GM18909 (cell line): ENCODE measurements around the gene ILF3.
"Not testable (repeated sequence)": the region's sequence is repeated elsewhere in the genome, so short reads cannot be mapped to it uniquely, and the experiment has no call there.

ENCODE experiments used
- ATAC-seq: cut with Tn5 transposase; IDR thresholded peaks from one replicate; pipeline ENCODE4 v1.9.1; 2021; ENCODE audit warnings: mild to moderate bottlenecking; ENCODE audit not compliant: unreplicated experiment, poor library complexity

ILF3 gene

DNA sequence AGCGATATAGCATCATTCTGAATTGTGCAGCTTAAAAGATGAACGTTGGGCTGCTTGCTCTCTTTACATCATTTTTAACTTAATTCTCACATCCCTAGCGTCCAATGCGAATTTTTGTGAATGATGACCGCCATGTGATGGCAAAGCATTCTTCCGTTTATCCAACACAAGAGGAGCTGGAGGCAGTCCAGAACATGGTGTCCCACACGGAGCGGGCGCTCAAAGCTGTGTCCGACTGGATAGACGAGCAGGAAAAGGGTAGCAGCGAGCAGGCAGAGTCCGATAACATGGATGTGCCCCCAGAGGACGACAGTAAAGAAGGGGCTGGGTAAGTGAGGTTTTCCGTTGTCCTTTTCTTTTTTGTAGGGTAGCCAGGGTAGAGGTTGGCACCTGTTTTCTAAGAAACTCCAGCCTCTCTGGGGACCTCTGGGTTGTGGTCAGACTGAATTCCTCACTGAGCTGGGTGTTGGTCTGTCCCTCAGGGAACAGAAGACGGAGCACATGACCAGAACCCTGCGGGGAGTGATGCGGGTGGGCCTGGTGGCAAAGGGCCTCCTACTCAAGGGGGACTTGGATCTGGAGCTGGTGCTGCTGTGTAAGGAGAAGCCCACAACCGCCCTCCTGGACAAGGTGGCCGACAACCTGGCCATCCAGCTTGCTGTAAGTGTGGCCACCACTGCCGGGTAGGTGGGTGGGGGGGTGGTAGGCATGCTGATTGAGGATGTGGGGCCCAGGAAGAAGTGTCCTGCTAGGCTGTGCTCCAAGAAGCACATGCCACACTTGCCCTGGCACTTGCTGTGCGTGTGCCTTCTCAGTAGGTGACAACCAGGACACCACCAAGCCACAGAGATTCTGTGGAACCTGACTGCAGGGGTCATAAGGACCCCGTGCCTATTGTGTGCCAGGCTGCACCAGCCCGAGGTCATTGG, 17.0 kb downstream of the ILF3 start:
- ATAC-seq = no peak

GRCh38 chr19:10671922-10672321, 17.8 kb downstream of the ILF3 start:
- not testable (repeated sequence) for ATAC-seq

DNA sequence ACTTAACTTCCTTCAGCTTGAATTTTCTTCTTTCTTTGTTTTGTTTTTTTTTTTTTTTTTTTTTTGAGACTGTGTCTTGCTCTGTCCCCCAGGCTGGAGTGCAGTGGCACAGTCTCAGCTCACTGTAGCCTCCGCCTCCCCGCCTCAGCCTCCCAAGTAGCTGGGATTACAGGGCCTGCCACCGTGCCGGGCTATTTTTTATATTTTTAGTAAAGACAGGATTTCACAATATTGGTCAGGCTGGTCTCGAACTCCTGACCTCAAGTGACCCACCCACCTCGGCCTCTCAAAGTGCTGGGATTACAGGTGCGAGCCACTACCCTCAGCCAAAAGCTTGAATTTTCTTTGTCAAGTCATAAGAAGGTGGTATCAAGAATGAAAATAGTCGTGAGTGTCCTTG, 21.1 kb downstream of the ILF3 start:
- not testable (repeated sequence) for ATAC-seq

GRCh38 chr19:10677751-10678150, 23.6 kb downstream of the ILF3 start:
- ATAC-seq = no peak

- no peak for ATAC-seq
These were observed 24.7 kb downstream of the ILF3 start for GRCh38 chr19:10678813-10679212.

GRCh38 chr19:10679743-10680142, 25.6 kb downstream of the ILF3 start:
- ATAC-seq = no peak

- no peak for ATAC-seq
These were observed 26.5 kb downstream of the ILF3 start for GRCh38 chr19:10680545-10681135.

GRCh38 chr19:10681658-10682057, 27.5 kb downstream of the ILF3 start:
- no peak for ATAC-seq

DNA sequence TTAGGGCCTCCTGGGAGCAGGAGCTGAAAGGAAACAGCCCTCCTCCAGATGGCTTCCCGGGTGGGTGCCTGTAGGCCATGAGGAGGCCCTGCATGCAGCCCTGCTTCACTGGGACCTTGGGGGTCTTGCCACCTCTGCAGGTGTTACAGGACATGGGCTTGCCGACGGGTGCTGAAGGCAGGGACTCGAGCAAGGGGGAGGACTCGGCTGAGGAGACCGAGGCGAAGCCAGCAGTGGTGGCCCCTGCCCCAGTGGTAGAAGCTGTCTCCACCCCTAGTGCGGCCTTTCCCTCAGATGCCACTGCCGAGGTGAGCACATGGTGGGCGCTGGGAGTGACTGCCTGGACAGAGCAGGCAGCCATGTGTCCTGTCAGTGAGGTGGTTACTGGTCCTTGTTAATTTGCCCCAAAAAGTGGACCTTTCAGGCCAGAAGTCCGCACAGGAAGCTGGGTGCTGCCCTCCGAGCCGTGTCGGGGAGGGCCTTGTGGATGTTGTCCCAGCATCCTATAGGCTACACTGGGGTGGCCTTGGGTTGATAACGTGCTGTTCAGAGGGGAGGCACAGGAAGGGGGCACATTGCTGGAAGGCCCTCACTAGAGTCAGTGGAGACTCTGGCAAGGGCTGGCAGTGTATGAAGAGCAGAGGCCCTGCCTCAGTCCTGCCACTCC, 28.4 kb downstream of the ILF3 start:
- no peak for ATAC-seq

- no peak for ATAC-seq
These were observed 28.9 kb downstream of the ILF3 start for GRCh38 chr19:10683064-10683426.

GRCh38 chr19:10683582-10683981, 29.4 kb downstream of the ILF3 start:
- ATAC-seq = no peak

DNA sequence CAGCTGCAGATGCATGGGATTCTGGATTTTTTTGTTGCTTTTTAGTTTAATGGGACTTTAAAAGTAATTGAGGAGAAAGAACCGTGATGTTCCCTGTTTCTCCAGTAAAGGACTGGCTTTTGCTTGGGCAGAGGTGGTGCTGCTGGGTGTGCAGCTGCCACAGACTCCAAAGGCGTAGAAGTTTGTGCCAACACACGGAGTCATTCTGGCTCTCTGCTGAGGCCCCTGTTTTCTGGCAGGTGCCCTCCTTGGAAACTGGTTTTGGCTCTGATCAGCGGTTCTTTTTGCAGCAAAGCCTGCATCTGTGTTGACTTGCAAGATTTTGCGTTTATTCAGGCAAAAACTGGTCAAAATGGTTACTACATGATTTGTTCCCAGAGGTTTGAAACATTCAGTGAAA, 31.1 kb downstream of the ILF3 start:
- ATAC-seq = no peak

- ATAC-seq = no peak
These were observed 32.0 kb downstream of the ILF3 start for GRCh38 chr19:10686193-10686592.

DNA sequence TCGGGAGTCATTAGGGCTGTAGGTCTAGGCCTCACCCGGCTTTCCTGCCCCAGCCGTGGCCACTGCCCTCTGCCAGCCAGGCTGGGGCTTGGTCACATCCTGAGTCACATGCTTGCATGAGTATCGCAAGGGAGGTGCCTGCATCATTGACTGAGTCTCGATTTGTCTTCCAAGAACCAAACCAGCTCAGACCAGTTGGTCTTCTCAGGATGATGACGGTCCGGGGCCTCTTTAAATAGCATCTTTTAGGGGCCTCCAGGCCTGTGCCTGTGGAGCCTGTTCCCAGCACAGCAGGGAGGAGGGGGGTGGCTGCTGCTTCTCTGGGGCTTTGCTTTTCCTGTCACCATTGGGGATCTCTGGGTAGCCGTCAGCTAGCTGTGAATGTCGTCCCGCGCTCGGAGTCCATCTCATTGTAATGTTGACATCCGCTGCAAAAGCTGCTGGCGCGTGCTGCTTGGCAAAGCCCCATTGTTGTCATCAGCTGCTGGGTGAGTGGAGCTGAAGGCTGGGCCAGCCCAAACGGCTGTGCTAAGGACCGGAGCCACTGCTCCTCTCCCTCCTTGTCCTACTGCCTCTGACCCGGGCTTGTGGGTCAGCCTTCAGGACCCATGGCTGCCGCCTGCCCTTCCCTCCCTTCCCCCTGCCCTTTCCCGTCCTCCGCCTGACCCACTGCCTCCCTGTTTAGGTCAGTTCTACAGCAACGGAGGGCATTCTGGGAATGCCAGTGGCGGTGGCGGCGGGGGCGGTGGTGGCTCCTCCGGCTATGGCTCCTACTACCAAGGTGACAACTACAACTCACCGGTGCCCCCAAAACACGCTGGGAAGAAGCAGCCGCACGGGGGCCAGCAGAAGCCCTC, 32.7 kb downstream of the ILF3 start:
- ATAC-seq = no peak

DNA sequence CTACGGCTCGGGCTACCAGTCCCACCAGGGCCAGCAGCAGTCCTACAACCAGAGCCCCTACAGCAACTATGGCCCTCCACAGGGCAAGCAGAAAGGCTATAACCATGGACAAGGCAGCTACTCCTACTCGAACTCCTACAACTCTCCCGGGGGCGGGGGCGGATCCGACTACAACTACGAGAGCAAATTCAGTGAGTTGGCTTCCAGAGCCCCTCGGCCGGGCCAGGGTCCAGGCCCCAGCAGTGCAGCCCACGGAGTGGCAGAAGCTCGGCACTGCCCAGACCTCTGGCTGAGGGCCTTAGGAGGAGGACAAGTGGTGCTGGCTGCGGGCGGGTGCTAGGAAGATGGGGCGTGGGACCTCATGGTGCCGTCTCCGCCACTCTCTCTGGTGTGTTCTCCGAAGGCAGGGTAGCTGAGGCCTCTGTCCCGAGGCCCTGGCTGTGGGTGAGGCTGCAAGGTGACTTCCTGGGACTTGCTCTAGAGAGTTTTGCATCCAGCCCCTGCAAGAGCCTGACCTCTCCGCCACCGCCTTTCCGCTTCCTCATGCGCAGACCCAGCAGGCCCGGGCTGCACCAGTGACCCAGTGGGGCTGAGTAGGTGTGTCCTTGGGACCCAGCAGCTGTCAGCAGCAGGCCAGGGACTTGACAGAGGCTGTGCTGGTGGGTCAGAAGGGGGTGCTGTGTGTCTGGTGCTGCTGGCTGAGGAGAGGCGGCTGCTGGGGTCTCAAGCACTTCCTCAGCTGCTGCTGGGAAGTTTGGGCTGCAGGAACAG, 33.6 kb downstream of the ILF3 start:
- no peak for ATAC-seq

DNA sequence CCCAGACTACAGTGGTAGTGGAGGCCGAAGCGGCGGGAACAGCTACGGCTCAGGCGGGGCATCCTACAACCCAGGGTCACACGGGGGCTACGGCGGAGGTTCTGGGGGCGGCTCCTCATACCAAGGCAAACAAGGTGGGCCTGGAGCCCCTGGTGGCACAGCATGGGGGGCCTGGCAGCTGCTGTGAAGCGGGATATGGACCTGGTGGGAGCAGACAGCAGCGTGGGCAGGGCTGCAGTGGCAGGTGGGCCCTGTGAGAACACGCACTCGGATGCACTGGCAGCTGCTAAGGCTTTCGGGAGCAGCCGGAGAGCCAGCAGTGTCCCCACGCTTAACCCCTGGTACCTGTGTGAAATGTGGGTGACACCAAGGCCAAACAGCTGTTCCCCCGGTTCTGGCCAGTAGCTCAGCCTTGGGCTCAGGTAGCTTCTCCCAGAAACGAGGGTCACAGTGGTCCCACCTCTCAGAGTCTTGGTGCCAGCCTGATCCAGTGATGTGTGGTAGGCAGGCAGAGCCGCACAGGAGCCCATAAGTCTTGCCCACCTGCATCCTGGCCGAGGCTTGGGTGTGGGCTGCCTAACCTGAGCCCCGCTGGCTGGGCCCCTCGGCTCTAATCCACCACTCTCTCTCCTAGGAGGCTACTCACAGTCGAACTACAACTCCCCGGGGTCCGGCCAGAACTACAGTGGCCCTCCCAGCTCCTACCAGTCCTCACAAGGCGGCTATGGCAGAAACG, 34.6 kb downstream of the ILF3 start:
- ATAC-seq = no peak

DNA sequence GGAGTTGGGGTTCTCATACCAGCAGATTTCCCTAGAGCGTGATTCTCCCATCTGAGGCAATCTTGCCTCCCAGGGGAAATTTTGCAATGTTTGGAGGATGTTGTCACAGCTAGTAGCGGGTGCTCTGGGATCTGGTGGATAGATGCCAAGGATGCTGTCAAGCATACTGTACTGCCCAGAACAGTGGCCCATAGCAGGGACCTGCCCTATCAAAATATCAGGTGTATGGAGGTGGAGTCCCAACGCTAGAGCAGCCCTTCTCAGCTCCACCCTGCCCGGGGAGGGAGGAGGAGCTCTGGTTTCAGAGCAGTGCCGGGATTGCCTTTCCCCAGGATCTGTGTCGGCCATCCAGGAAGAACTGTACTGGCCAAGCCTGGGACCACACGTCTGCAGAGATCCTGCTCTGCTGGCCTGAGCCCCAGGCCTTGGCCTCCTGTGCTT, 36.2 kb downstream of the ILF3 start:
- ATAC-seq = no peak

GRCh38 chr19:10691178-10691881, 37.2 kb downstream of the ILF3 start:
- no peak for ATAC-seq
